B cell (primary cell): ENCODE data around the gene GABRG2.

Experiments used
- EZH2 ChIP-seq: IDR thresholded peaks from 2 replicates; pipeline ENCODE4 v1.6.1; 2012; ENCODE audit warnings: borderline replicate concordance, low read depth, mild to moderate bottlenecking, moderate library complexity, low read length; ENCODE audit not compliant: insufficient read depth, poor library complexity, severe bottlenecking
- TF ChIP-seq, protein P1 (sequence below): fragments of 200-600 bp; IDR thresholded peaks from one replicate; pipeline ENCODE4 v1.8.0; 2022; ENCODE audit warnings: antibody characterized with exemption, mild to moderate bottlenecking

DNA sequence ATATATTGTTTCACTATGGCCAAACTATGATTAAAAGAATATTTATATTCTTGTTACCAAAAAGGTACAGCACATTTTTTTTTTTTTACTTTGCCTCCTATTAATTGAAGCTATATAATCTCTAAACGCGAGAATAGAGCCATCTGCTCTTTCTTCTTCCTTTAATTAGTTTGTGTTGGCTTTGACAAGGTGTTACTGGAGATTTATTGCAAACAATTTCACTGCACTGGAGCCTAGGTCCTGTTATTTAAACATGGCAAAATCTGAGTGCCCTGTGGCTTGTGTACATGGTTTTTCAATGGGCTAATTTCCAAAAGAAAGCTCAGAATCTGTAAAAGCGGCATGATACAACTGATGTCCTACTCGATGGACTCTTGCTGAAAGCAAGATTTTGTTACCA is 40.8 kb upstream of the GABRG2 start:
- TF ChIP-seq, protein P1, sequence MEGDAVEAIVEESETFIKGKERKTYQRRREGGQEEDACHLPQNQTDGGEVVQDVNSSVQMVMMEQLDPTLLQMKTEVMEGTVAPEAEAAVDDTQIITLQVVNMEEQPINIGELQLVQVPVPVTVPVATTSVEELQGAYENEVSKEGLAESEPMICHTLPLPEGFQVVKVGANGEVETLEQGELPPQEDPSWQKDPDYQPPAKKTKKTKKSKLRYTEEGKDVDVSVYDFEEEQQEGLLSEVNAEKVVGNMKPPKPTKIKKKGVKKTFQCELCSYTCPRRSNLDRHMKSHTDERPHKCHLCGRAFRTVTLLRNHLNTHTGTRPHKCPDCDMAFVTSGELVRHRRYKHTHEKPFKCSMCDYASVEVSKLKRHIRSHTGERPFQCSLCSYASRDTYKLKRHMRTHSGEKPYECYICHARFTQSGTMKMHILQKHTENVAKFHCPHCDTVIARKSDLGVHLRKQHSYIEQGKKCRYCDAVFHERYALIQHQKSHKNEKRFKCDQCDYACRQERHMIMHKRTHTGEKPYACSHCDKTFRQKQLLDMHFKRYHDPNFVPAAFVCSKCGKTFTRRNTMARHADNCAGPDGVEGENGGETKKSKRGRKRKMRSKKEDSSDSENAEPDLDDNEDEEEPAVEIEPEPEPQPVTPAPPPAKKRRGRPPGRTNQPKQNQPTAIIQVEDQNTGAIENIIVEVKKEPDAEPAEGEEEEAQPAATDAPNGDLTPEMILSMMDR, result no peak
- no peak for TF ChIP-seq EZH2
